Measurements from ENCODE around the gene TMEM154.
A peak's percentile ranks its signal among the peaks of the same experiment; 100 is the strongest.

TMEM154 gene

DNA sequence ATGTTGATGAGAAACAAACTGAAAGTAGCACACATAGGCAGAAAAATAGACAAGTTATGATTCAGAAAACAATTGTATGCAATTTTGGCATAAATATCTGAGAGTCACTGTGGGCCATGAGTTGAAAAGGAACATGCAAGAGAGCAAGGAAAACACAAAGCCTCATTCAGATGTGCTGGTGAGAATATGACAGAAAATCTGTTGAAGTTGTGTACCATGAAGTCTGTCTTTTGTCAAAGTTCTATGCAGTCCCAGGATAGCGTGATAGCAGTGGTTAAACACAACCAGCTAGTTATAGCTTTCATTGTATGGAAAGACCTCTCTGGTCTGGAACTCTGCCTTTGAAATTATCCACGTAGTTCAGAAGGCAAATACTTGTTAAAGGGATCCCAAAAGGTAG lies 53.0 kb downstream of the TMEM154 start:
- no peak for DNase-seq

DNA sequence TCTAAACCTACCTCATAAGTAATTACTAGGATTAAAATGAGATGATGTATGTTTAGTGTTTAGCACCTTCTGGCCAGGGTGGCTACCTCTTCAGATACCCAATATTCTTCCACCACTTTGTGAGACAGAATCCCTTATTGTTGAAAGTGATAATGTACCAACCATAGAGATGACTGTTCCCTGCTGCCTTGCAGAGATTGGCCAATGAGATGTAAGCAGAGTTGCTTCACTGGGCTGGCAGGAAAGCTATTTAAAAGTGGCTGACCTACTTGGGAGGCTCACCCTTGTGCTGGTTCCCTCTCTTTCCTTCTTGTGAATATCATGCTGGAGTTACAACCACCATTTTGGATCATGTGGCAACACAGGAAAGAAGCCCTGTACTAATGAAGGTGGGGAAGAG lies 58.9 kb downstream of the TMEM154 start:
- no peak for DNase-seq

- DNase-seq = no peak
Observed at GRCh38 chr4:152620218-152620617, 59.6 kb downstream of the TMEM154 start.

GRCh38 chr4:152619556-152619955 lies 60.2 kb downstream of the TMEM154 start:
- DNase-seq = no peak

- no peak for DNase-seq
Observed at GRCh38 chr4:152618971-152619370, 60.8 kb downstream of the TMEM154 start.

GRCh38 chr4:152616804-152617203 lies 63.0 kb downstream of the TMEM154 start:
- no peak for DNase-seq

DNA sequence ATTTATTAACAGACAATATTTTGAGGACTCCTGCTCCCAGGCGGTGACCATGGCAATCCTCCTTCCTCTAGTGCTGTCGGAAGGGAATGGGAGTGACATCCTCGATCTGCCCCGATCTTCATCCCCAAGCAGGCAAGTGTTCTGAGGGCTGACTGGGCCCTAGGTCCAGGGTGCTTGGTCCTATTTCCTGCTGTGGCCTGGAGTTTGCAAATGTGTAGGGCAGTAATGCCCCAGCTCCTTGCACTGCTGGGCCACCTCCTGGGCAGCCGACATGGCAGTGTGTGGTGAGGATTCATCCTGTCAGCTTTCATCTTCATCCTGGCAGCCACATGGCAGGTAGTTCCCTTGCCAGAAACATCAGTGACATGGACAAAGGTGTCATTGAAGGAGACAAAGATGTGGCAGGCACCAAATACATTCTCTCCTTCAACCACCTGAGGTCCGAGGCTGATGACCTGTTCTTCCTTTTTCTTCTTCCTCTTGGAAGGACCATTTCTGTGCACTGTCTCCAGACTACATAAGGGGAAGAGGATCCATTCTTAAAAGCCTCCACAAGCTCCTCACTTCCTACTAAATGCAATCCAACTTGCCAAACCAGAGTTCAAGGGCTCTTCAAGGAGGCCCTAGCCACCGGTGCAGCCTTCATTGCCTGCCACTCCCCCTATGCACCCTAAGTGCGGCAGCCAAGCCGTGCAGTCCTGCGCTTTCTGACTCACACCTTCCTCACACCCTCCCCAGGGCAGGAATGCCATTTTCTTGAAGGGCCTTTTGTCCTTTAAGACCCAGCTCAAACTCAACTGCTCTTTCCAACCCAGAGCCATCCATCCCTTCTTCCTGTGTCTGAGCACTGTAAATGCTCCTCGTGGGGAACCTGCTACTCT lies 65.7 kb downstream of the TMEM154 start:
- no peak for DNase-seq

DNA sequence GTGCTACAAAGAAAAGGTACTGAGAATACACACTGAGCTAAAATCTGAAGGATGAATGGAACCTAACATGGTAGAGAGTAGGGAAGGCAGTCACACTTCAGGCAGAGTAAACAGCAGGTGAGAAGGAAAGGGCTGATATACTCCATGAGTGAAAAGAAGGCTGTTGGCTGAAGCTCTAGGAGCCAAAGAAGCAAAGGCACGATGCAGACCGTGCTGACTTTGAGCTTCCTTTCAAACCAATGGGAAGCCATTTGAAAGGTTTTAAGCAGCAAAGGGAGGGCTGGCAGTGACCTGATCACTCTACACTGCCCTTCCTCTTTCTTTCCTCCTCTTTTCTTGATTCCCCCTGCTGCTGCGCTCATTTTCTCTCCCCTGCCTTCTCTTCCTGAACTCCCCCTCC lies 66.4 kb downstream of the TMEM154 start:
- DNase-seq = no peak

DNA sequence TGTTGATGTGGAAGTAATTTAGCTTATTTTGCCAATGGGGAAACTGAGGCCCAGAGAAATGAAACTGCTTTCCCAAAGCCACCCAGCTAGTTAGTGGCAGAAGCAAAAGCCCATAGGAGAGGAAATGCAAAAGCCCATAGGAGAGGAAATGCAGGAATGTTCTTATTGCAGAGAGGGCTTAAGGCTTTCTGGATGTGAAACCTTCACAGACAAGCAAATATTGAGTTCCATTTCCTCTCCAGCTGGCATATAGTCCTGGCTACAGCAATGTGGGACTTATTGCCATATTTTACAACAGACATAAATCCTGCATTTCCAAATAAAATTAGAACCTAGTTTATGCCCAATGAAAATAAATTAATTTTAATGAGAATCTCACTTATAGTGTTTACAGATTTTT lies 69.7 kb downstream of the TMEM154 start:
- no peak for DNase-seq

GRCh38 chr4:152609481-152609880 lies 70.3 kb downstream of the TMEM154 start:
- DNase-seq = no peak

- no peak for DNase-seq
Observed at GRCh38 chr4:152607178-152607577, 72.6 kb downstream of the TMEM154 start.

- no peak for DNase-seq
Observed at GRCh38 chr4:152606753-152607152, 73.0 kb downstream of the TMEM154 start.

GRCh38 chr4:152605641-152606335 lies 74.0 kb downstream of the TMEM154 start:
- no peak for DNase-seq

GRCh38 chr4:152605031-152605430 lies 74.8 kb downstream of the TMEM154 start:
- no peak for DNase-seq

DNA sequence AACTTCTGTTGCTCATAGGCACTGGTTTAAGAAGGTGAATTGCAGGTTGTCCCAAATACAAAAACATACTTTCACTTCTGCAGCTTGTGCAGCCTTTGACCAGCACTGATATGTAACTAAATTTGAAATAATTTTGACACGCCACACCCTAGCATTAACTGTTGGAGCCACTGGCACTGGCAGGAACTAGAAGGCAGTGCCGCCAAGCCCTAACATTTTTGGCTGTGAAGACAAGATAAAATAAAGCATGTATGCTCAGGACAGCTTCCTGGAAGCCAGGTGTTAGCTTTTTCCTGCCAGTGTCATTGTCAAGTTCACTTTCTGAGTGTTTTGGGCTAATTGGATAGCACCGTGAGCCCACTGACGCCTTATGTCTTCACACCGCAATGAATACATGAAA lies 78.6 kb downstream of the TMEM154 start:
- no peak for DNase-seq

GRCh38 chr4:152599636-152600035 lies 80.2 kb downstream of the TMEM154 start:
- DNase-seq = no peak

- no peak for DNase-seq
Observed at GRCh38 chr4:152599095-152599494, 80.7 kb downstream of the TMEM154 start.

DNA sequence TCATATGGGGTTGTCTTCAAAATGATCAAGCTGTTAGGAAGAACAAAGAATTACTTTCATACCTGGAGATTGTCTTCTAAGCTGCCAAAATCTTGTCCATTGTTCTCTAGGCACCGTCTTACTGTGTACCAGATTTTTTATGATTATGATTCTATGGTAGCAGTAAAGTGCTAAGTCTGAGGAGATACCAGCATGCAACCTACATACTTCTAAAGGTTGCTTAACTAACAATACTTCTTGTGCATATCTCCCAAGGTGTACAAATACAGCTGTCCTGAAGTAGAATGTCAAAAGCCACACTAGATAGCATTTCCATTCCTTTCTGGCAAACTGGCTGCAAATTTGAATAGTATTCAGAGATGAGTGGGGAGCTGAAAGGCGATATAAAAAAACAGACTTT lies 81.3 kb downstream of the TMEM154 start:
- no peak for DNase-seq

DNA sequence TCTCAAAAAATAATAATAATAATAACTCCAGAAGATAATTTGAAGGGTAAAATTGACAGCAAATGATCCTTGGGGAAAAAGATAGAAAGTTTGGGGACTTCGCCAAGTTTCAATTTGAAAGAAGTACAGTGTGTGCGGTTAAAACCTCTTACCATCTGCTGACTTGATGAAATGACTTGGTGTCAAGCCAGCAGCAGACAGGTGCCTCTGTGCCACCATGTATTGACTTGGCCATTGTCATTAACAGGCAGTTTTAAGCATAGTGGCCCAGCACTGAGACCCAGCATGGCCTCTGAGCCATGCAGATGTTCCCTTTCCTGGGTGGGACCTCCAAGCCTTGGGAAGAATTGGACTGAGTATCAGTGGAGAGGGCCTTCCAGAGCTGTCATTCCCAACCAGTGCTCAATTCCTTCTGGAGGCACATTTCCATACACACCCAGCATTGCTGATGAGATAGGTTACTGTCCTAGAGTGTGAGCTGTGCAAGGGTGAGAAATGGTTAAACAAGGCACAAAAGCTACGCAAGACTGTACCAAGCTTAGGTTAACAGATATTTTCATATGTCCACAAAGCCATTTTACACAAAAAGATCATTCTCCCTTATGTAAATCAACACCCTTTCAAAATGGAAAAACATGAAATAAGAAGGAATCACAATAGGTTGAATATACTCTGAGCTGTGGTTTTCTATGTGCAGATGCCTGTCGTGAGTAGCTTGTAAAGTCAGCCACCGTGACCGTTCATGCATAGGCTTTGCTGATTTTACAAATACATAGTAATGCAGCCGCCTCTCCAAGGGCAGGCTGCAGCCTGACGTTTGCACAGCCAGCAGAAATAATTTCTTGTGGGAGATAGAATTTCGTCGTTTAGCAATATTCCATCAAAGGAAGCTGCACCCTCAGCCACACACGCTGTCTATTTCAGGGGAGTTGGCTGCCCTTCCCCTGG lies 84.5 kb downstream of the TMEM154 start:
- DNase-seq = peak; percentile 40

DNA sequence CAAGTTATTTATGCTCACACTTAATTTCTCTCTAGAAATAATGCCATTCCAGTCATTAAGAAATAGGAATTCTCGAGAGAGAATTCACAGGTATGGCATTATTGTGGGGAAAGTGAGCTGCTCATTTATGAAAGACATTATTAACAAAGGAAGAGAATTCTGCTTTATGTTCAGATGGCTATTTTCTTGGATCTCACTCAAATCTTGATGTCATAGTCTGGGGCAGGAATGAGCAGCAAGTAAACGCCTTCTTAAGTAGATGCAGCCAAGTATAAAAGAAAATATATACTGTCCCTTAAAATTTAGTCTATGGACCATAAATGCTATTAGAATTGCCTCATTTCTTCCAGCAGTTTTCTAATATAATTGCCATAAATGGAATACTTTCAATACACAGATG lies 85.7 kb downstream of the TMEM154 start:
- DNase-seq = no peak

DNA sequence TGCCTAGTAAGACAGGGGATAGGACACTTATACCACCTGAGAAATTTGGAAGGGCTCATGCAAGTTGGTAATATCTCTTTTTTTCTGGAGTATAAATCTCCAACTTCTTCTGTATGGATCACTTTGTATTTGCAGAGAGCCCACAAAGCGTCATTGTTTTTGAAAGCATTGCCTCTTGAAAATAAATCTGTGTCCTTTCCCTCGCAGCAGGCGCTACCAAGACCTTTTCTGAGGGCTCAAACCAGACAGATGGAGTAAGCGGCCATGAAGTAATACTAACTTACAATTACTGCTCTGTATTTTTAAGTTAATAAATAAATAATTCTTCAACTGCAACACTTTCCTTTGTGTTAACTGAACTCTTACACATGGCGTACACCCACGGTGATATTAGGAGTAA lies 87.9 kb downstream of the TMEM154 start:
- DNase-seq = no peak

- DNase-seq = no peak
Observed at GRCh38 chr4:152591396-152591795, 88.4 kb downstream of the TMEM154 start.
